GM21381 (cell line): ENCODE measurements around the gene LRRN4.
"Not testable (repeated sequence)": the region's sequence is repeated elsewhere in the genome, so short reads cannot be mapped to it uniquely, and the experiment has no call there.

Experiments used
- ATAC-seq: cut with Tn5 transposase; IDR thresholded peaks from one replicate; pipeline ENCODE4 v1.9.1; 2021; ENCODE audit warnings: mild to moderate bottlenecking, moderate library complexity; ENCODE audit not compliant: unreplicated experiment

LRRN4 gene

GRCh38 chr20:6034134-6034969 is 19.5 kb downstream of the LRRN4 start:
- no peak for ATAC-seq

- not testable (repeated sequence) for ATAC-seq
Observed at GRCh38 chr20:6032907-6033306, 21.0 kb downstream of the LRRN4 start.

GRCh38 chr20:6030453-6031080 is 23.3 kb downstream of the LRRN4 start:
- no peak for ATAC-seq

- no peak for ATAC-seq
Observed at GRCh38 chr20:6029538-6029937, 24.3 kb downstream of the LRRN4 start.

- ATAC-seq: no peak
Observed at GRCh38 chr20:6028818-6029217, 25.0 kb downstream of the LRRN4 start.

GRCh38 chr20:6026051-6026450 is 27.8 kb downstream of the LRRN4 start:
- ATAC-seq: no peak

GRCh38 chr20:6024768-6025167 is 29.1 kb downstream of the LRRN4 start:
- ATAC-seq: no peak

GRCh38 chr20:6017880-6018279 is 36.0 kb downstream of the LRRN4 start:
- ATAC-seq: no peak

- no peak for ATAC-seq
Observed at GRCh38 chr20:6017467-6017866, 36.4 kb downstream of the LRRN4 start.

GRCh38 chr20:6014957-6015356 is 38.9 kb downstream of the LRRN4 start:
- ATAC-seq: no peak

- ATAC-seq: no peak
Observed at GRCh38 chr20:6014017-6014416, 39.8 kb downstream of the LRRN4 start.

GRCh38 chr20:6012179-6012578 is 41.7 kb downstream of the LRRN4 start:
- no peak for ATAC-seq

- no peak for ATAC-seq
Observed at GRCh38 chr20:6008254-6008653, 45.6 kb downstream of the LRRN4 start.

- no peak for ATAC-seq
Observed at GRCh38 chr20:6007529-6008103, 46.2 kb downstream of the LRRN4 start.

GRCh38 chr20:6007094-6007528 is 46.7 kb downstream of the LRRN4 start:
- no peak for ATAC-seq

GRCh38 chr20:6006603-6006949 is 47.3 kb downstream of the LRRN4 start:
- ATAC-seq: no peak

- no peak for ATAC-seq
Observed at GRCh38 chr20:6000871-6001270, 53.0 kb downstream of the LRRN4 start.

- ATAC-seq: no peak
Observed at GRCh38 chr20:5999783-6000182, 54.1 kb downstream of the LRRN4 start.

- ATAC-seq: peak; percentile 97
Observed at GRCh38 chr20:5996765-5997164, 57.1 kb downstream of the LRRN4 start.

- no peak for ATAC-seq
Observed at GRCh38 chr20:5991623-5992441, 62.0 kb downstream of the LRRN4 start.

- no peak for ATAC-seq
Observed at GRCh38 chr20:5990946-5991345, 62.9 kb downstream of the LRRN4 start.
